ENCODE data around the gene C1QTNF8. TPM values are rescaled to one million over a fixed set of nuclear protein-coding genes. Genes with fewer than 3 reads are reported as not detected.

C1QTNF8 gene
- total RNA-seq, 1 experiment from 2014 or later = not detected

DNA sequence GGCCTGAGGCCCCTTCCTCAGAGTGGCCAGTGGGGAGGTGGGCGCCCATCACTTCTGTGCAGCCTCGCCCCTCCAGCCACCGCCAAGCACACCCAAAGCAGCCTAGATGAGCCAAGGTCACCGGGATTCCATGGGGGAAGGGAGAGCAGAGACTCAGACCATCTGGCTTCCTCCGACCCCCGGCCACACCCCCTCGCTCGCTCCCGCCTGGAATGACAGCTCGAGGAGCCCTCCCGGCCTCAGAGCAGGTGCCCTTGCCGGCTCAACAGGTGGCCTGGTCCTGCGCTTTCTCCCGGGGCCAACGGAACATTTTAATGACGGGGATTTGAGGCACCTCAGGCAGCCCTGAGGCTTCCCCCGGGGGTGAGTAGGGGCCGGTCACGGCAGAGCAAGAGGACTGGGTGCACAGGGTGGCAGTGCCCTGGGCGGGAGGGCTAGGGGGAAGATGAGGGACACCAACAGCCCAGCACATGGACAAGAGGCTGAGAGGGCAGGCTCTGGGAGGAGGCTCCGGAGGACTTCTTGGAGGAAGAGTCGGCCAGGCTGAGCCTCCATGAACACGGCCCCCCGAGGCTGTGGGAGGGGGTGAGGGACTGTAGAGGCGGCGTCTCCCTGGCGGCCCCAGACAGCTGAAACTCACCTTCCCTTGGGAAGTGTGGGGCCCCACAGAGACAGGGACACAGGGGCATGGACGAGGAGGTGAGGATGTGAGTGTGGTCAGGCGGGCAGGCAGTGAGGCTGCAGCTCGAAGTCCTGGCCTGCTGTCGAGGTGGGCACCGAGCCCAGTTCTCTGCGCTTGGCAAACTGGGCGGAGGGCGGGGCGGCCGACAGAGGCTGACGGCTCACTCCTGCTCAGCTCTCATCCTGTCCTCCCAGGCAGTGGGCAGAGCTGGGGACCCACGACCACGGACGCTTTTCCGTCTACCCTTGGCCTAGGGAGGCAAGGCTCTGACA, 12.5 kb upstream of the C1QTNF8 start:
- H3K36me3 ChIP-seq (ENCODE audit: low read depth, low read length) = no peaks in the 10 kb centered on the region
- no peak overlapping the region for H3K4me3 ChIP-seq (ENCODE audit: low read length)
- BruUV-seq (replicated peaks) = no TSS peak
- H3K79me2 ChIP-seq (ENCODE audit: low read length) = no peaks in the 10 kb centered on the region
- no peak overlapping the region for H2AFZ ChIP-seq (ENCODE audit: low read length)
- H3K4me2 ChIP-seq (ENCODE audit: low read length) = no peak overlapping the region
- ATAC-seq = peak; percentile 49
- H3K9me2 ChIP-seq (replicated peaks; ENCODE audit: low read length) = no peaks in the 10 kb centered on the region
- H3K9me3 ChIP-seq (ENCODE audit: low read length) = no peaks in the 10 kb centered on the region
- no peaks in the 10 kb centered on the region for H4K20me1 ChIP-seq (ENCODE audit: low read length)
- H3K27ac ChIP-seq (ENCODE audit: low read length) = no peak overlapping the region
- H3F3A ChIP-seq (ENCODE audit: low read length, unreplicated experiment) = no peaks in the 10 kb centered on the region
- ChIA-PET POLR2A (ENCODE audit: unreplicated experiment) (no interaction called here), CTCF (no interaction called here)
- no peak overlapping the region for H3K9ac ChIP-seq (ENCODE audit: low read length)
- intact Hi-C loops (cut with micrococcal nuclease) = no loop called here
- TF ChIP-seq EZH2phosphoT487 (IDR thresholded peaks at IDR 0.05; ENCODE audit: borderline replicate concordance, low read length) = no peak
- no peaks in the 10 kb centered on the region for H3K4me1 ChIP-seq (ENCODE audit: insufficient read depth, low read length)
- peaks cover 37% of the 10 kb centered on the region for H3K27me3 ChIP-seq (ENCODE audit: low read length)
- DNase-seq = peak; percentile 49

DNA sequence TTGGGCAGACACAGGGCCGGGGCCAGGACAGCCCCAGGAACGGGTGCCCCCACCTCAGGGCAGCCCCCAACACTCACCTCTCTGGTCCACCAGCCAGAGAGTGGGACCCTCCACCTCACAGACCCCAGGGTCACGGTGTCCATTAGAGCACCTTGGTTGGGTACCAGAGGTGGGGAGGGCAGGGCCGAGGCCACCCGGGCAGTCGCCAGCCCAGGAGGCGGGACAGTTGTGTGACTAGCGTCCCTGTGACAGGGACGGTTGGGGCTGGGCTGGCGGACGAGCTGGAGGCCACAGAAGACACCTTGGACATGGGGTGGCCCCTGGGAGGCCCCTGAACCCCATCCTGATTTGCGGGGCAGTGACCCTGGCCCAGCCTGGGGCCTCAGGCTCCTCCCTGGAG, 11.7 kb upstream of the C1QTNF8 start:
- H3K27me3 ChIP-seq (ENCODE audit: low read length) = peaks cover 37% of the 10 kb centered on the region
- ATAC-seq = no peak
- no peak overlapping the region for H3K4me3 ChIP-seq (ENCODE audit: low read length)
- no peaks in the 10 kb centered on the region for H3K79me2 ChIP-seq (ENCODE audit: low read length)
- no peak overlapping the region for H3K27ac ChIP-seq (ENCODE audit: low read length)
- H3K9me2 ChIP-seq (replicated peaks; ENCODE audit: low read length) = no peaks in the 10 kb centered on the region
- no peak for DNase-seq
- no peaks in the 10 kb centered on the region for H3F3A ChIP-seq (ENCODE audit: low read length, unreplicated experiment)
- ChIA-PET POLR2A (ENCODE audit: unreplicated experiment) (no interaction called here), CTCF (no interaction called here)
- H3K4me2 ChIP-seq (ENCODE audit: low read length) = no peak overlapping the region
- no peaks in the 10 kb centered on the region for H4K20me1 ChIP-seq (ENCODE audit: low read length)
- no peaks in the 10 kb centered on the region for H3K9me3 ChIP-seq (ENCODE audit: low read length)
- H3K4me1 ChIP-seq (ENCODE audit: insufficient read depth, low read length) = no peaks in the 10 kb centered on the region; the same call in 1 of the 2 replicates
- TF ChIP-seq, protein P1, sequence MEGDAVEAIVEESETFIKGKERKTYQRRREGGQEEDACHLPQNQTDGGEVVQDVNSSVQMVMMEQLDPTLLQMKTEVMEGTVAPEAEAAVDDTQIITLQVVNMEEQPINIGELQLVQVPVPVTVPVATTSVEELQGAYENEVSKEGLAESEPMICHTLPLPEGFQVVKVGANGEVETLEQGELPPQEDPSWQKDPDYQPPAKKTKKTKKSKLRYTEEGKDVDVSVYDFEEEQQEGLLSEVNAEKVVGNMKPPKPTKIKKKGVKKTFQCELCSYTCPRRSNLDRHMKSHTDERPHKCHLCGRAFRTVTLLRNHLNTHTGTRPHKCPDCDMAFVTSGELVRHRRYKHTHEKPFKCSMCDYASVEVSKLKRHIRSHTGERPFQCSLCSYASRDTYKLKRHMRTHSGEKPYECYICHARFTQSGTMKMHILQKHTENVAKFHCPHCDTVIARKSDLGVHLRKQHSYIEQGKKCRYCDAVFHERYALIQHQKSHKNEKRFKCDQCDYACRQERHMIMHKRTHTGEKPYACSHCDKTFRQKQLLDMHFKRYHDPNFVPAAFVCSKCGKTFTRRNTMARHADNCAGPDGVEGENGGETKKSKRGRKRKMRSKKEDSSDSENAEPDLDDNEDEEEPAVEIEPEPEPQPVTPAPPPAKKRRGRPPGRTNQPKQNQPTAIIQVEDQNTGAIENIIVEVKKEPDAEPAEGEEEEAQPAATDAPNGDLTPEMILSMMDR (conservative IDR thresholded peaks at IDR 0.05; ENCODE audit: low read depth, low read length) = no peak
- TF ChIP-seq EZH2 (IDR thresholded peaks at IDR 0.05; ENCODE audit: low read length, unreplicated experiment) = no peak
- TF ChIP-seq EZH2phosphoT487 (IDR thresholded peaks at IDR 0.05; ENCODE audit: borderline replicate concordance, low read length) = no peak
- H3K9ac ChIP-seq (ENCODE audit: low read length) = no peak overlapping the region
- intact Hi-C loops (cut with micrococcal nuclease) = no loop called here
- no TSS peak for BruUV-seq (replicated peaks)
- no peak overlapping the region for H2AFZ ChIP-seq (ENCODE audit: low read length)
- no peaks in the 10 kb centered on the region for H3K36me3 ChIP-seq (ENCODE audit: low read depth, low read length)

DNA sequence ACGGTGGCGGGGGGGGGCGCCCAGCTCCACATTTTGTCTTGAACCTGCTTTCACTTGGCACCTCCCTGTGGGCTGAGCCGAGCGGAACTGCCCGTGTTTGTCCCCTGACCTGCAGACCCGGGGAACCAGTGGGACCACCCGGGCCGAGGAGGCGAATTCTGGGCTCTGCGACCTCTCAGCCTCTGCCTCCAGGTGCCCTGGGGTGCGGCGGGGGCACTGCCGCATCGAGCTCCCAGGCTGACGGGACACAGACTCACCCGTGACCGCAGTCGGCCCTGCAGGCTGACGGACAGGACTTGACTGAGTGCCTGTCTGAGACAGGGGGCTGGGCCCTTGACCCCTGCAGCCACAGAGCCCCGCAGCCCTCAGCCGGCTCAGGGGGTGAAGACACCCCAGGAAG, 11.1 kb upstream of the C1QTNF8 start:
- Histone ChIP-seq H4K20me1 (ENCODE audit: low read length) (no peaks in the 10 kb centered on the region), H3K9ac (ENCODE audit: low read length) (no peak overlapping the region), H3K27me3 (ENCODE audit: low read length) (peaks cover 37% of the 10 kb centered on the region), H3K79me2 (ENCODE audit: low read length) (no peaks in the 10 kb centered on the region), H3K4me3 (ENCODE audit: low read length) (no peak overlapping the region), H3K27ac (ENCODE audit: low read length) (no peak overlapping the region), H3K9me3 (ENCODE audit: low read length) (no peaks in the 10 kb centered on the region), H3K36me3 (ENCODE audit: low read depth, low read length) (no peaks in the 10 kb centered on the region), H3K9me2 (replicated peaks; ENCODE audit: low read length) (no peaks in the 10 kb centered on the region), H3K4me1 (ENCODE audit: insufficient read depth, low read length) (no peaks in the 10 kb centered on the region; the same call in 1 of the 2 replicates), H2AFZ (ENCODE audit: low read length) (no peak overlapping the region), H3F3A (ENCODE audit: low read length, unreplicated experiment) (no peaks in the 10 kb centered on the region), H3K4me2 (ENCODE audit: low read length) (no peak overlapping the region)
- TF ChIP-seq, protein P1 (conservative IDR thresholded peaks at IDR 0.05; ENCODE audit: low read depth, low read length) = no peak
- no peak for TF ChIP-seq EZH2 (IDR thresholded peaks at IDR 0.05; ENCODE audit: low read length, unreplicated experiment)
- no peak for TF ChIP-seq EZH2phosphoT487 (IDR thresholded peaks at IDR 0.05; ENCODE audit: borderline replicate concordance, low read length)
- ChIA-PET CTCF (no interaction called here), POLR2A (ENCODE audit: unreplicated experiment) (no interaction called here)
- no peak for ATAC-seq
- intact Hi-C loops (cut with micrococcal nuclease) = no loop called here
- no peak for DNase-seq
- BruUV-seq (replicated peaks) = no TSS peak
